Fibroblast of peridontal ligament (primary cell): ENCODE results near the gene ZNF398.
"Not testable (repeated sequence)": the region's sequence is repeated elsewhere in the genome, so short reads cannot be mapped to it uniquely, and the experiment has no call there.

Experiments used
- DNase-seq: peaks from one replicate; pipeline ENCODE4 v3.0.0-alpha.2; 2010; ENCODE audit errors: extremely low read depth

Gene ZNF398

GRCh38 chr7:149147072-149147751 is at the start of gene ZNF398:
ZNF398 (plus strand) TSS chr7:149147453; CDS start chr7:149147743, 290 bp downstream.
- peak; percentile 68 for DNase-seq

DNA sequence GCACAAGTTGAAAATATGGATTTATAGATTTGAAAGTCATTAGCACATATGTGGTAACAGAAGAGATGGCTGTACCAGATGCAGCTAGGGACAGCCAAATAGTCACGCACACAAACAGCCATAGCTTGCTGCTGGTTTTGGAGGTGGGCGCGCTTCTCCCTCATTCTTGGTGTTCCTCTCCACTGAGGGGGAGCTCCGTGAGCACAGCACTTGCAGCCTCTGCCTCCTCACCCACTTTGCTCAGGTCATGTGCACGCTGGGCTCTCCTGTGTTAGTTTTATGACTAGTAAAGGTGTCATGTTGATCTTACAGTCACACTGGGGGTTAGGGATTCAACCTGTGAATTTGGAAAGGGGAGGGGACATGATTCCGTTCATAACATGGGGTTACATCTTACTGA is 48.2 kb upstream of the ZNF398 start:
- no peak for DNase-seq

GRCh38 chr7:149100821-149101220 is 46.4 kb upstream of the ZNF398 start:
- no peak for DNase-seq

DNA sequence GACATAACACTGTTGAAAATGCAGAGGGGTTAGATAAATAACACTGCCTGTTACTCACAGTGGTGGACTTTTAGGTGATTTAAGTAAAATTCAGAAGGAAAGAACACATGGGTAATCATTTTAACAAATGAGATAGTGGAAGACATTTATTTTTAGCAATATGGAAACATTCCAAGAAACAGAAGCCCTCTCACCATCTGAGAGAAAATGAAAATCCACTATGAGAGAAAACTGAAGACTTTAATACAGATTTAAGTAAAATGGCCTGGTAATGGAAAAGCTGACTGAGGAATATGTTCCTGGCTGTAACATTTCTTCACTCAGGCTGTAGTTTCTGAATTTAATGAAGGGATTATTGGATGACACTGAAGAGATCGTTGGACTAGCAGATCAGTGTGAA is 44.6 kb upstream of the ZNF398 start:
- DNase-seq = no peak

GRCh38 chr7:149103424-149103823 is 43.8 kb upstream of the ZNF398 start:
- no peak for DNase-seq

GRCh38 chr7:149104214-149104613 is 43.0 kb upstream of the ZNF398 start:
- no peak for DNase-seq

DNA sequence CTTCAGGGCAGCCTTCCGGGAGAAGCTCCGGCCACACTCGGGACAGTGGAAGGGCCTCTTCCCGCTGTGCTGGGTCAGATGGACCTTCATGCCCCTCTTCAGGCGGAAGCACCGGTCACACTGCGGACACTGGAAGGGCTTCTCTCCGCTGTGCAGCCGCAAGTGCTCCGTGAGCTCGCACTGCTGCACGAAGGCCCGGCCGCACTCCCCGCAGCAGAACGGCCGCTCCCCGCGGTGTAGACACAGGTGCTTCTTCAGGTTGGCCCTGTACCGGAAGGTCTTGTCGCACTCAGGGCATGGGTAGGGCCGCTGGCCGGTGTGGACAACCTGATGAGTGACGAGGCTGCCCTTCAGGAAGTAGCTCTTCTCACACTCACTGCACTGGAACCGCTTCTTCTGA is 42.5 kb upstream of the ZNF398 start:
- no peak for DNase-seq

DNA sequence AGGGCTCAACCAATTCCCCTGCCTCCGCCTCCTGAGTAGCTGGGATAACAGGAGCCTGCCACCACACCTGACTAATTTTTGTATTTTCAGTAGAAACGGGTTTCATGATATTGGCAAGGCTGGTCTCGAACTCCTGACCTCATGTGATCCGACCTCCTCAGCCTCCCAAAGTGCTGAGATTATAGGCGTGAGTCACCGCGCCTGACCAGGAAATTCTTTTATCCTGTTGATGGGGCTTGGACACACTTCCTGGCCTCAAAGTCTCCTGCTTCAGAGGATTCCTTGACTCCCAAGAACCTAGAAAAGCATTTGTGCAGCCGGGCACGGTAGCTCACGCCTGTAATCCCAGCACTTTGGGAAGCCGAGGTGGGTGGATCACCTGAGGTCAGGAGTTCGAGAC is 37.3 kb upstream of the ZNF398 start:
- no peak for DNase-seq

DNA sequence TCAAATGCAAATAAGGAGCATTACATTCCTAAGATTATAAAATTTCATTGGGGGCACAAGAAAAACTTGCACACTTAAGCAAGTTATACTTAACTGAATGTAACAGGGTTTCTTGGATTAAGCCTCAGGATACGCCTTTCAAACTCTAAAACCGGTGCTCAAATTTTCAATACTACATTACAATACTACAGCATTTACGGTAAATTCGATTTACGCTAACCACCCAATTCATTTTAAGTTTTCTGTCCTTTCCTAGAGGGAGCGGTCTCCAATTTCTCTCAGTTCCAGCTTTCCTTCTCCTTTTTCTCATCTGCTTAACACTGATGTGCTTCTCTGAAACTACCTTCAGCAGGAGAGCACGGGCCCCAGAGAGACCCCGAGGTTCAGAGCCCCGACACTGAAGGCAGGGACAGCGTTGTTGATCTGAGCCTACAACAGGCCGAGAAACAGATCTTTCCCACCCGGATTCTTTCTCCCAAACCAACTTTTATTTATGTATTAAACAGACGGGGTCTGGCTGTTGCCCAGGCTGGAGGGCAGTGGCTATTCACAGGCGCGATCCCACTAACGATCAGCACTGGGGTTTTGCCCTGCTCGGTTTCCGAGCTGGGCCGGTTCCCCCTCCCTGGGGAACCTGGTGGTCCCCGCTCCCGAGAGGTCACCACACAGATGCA is 21.9 kb upstream of the ZNF398 start:
- peak; percentile 24 for DNase-seq

GRCh38 chr7:149125863-149126661 is 21.2 kb upstream of the ZNF398 start, which contains the start of gene ZNF425:
ZNF425 (minus strand) TSS chr7:149126324; CDS start chr7:149126213, 111 bp downstream.
- peak; percentile 86 for DNase-seq

GRCh38 chr7:149126662-149127266 is 20.5 kb upstream of the ZNF398 start:
- no peak for DNase-seq

DNA sequence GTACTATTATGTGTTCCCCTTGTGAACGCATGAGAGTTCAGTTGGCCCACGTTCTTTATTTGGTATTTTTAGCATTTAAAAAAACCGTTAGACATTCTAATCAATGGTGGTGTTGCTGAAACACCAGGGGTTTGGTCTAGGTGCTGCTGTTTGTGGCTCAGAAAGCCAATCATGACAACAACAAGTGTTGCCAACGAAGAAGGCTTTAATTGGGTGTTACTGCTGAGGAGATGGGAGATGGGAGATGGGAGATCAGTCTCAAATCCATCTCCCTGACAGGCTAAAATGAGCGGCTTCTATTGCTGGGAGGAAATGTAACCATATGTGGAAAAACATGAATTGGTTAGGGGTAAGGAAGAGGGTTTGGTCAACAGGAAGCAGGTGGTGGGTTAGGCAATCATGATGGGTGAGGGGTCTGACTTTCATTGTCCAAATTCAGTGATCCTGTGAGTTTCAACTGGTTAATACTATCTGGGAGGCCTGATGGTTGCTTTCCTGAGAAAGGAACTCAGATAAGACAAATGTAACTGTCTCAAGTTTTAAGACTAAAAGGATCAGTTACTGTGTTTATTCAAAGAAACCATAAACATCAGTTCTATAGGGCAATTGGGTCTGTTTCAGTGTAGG is 16.6 kb upstream of the ZNF398 start:
- DNase-seq = no peak

DNA sequence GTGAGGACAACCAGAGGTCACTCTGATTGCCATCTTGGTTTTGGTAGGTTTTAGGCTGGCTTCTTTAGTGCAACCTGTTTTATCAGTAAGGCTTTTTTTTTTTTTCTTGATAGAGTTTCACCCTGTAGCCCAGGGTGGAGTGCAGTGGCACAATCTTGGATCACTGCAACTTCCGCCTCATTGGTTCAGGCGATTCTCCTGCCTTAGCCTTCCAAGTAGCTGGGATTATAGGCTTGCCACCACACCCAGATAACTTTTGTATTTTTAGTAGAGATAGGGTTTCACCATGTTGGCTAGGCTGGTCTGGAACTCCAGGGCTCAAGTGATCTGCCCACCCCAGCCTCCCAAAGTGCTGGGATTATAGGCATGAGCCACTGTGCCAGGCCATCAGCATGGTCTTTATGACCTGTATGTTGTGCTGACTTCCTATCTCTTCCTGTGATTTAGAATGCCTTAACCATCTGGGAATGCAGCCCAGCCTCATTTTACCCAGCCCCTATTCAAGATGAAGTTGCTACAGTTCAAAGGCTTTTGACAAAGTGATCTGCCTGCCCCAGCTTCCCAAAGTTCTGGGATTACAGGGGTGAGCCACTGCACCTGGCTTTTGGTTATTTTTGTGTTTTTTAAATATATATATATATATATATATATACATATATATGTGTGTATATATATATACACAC is 14.1 kb upstream of the ZNF398 start:
- no peak for DNase-seq

GRCh38 chr7:149136118-149136517 is 11.1 kb upstream of the ZNF398 start:
- DNase-seq = no peak

DNA sequence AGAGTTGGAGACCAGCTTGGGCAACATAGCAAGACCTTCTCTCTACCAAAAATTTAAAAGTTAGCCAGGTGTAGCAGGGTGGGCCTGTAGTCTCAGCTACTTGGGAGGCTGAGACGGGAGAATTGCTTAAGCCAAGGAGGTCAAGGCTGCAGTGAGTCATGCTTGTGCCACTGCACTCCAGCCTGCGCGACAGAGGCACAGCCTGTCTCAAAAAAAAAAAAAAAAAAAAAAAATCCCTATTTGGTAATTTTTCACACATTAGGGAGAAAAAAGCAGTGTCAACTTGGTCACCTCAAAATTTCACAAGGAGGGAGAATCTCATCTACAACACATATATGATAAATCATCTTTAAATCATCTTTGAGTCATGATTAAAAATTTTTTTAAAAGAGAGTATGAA is 6.4 kb upstream of the ZNF398 start:
- DNase-seq = no peak

GRCh38 chr7:149141893-149142292 is 5.4 kb upstream of the ZNF398 start:
- DNase-seq = no peak

GRCh38 chr7:149144436-149144922 is 2.8 kb upstream of the ZNF398 start:
- DNase-seq = not testable (repeated sequence)

DNA sequence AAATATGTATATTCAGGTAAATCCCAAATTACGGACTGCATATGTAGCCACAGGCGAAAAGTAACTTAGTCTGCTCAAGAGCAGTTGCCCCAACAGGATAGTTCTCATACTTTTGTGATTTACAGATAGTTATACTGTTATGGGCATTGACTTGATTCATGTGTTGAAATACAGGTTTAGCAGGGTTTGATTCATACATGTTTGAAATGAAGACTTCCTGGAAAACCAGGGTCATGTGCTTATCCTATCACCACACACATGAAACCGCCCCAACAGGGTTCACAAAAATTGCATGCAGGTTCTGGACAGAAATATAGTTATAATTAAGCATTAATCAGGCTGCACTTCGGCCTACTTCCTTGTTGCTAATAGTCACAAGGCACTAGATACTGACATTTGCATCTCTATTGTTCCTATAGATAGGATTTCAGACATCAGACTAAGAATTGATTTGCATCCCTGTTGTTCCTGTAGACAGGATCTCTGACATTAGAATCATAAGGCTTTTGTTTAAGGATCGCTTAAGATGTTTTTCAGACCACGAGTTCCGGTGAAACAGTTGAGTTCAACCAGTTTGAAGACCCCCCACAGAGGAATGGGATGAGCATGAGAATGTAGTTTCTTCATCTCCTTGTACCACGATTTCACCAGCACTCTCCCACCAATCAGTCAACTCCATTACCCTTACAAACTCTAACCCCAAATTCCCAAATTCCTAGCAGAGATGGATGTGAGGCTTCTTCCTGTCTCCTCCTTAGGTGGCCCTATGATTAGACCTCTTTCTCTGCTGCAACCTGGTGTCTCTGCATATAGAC is 2.0 kb upstream of the ZNF398 start:
- DNase-seq = no peak

DNA sequence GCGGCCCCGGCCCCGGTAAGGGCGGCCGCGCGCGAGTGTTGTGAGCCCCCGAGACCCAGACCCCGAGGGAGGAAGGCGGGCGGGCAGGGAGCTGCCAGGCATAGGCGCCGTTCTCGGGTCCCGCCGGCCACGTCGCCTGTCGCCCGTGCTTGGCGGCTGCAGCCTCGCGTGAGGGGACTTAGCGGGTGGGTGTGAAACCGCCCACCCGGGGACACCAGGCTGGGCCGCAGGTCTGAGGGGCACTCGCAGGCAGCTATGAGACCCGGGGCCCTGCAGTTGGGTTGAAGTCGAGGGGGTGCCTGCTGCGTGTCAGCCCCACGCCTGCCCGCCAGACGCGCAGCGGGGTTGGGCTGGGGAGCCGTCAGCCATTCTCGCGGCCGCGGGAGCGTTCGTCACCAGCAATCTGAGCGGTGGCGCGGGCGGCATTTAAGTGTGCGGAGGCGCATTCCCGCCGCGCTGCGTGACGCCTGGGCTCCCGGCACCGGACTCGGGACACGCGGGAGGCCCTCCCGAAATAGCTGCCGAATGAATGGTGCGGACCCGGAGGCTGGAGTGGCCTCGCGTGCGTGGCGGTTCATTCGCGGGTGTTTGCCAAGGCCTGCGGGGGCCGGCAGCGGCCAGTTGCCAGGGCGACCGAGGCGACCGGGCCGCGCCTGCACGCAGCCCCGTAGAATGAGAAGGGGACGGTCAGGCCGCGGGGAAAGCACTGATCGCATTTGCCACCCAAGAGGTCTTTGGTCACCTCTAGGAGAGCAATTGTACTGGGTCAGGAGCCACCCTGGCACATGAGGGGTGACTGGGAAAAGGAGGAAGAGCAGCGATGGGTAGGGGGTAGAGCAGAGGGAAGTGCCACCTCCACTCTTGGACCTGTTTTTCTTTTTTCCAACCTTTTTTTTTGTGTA is 750 bp downstream of the ZNF398 start:
- DNase-seq = peak; percentile 37
